ENCODE results near the gene SYPL2.
"Not testable (repeated sequence)": the region's sequence is repeated elsewhere in the genome, so short reads cannot be mapped to it uniquely, and the experiment has no call there.

Gene SYPL2

GRCh38 chr1:109443476-109443875 is 22.9 kb upstream of the SYPL2 start:
- H3K9me3 ChIP-seq (ENCODE audit: insufficient read depth, low read depth, low read length) = no peaks in the 10 kb centered on the region
- H3K27me3 ChIP-seq (ENCODE audit: insufficient read depth, low read length) = peaks cover 6% of the 10 kb centered on the region; the same call in 1 of the 2 replicates
- WGBS = 89% methylated on average over 2 of the region's 2 CpGs
- no peak overlapping the region for H3K9ac ChIP-seq (ENCODE audit: low read depth, low read length)
- H3K36me3 ChIP-seq (ENCODE audit: insufficient read depth, low read length) = no peaks in the 10 kb centered on the region
- H3K27ac ChIP-seq (ENCODE audit: low read depth, low read length) = no peak overlapping the region
- no peaks in the 10 kb centered on the region for H3K4me1 ChIP-seq (ENCODE audit: insufficient read depth, low read length)
- no peak overlapping the region for H3K4me3 ChIP-seq (ENCODE audit: low read length)

GRCh38 chr1:109444346-109444745 is 22.0 kb upstream of the SYPL2 start:
- Histone ChIP-seq H3K4me1 (ENCODE audit: insufficient read depth, low read length) (no peaks in the 10 kb centered on the region), H3K4me3 (ENCODE audit: low read length) (no peak overlapping the region), H3K9ac (ENCODE audit: low read depth, low read length) (no peak overlapping the region), H3K27ac (ENCODE audit: low read depth, low read length) (no peak overlapping the region), H3K27me3 (ENCODE audit: insufficient read depth, low read length) (peaks cover 6% of the 10 kb centered on the region; the same call in 1 of the 2 replicates), H3K9me3 (ENCODE audit: insufficient read depth, low read depth, low read length) (no peaks in the 10 kb centered on the region), H3K36me3 (ENCODE audit: insufficient read depth, low read length) (no peaks in the 10 kb centered on the region)
- WGBS = 55% methylated on average over 1 of the region's 1 CpG

DNA sequence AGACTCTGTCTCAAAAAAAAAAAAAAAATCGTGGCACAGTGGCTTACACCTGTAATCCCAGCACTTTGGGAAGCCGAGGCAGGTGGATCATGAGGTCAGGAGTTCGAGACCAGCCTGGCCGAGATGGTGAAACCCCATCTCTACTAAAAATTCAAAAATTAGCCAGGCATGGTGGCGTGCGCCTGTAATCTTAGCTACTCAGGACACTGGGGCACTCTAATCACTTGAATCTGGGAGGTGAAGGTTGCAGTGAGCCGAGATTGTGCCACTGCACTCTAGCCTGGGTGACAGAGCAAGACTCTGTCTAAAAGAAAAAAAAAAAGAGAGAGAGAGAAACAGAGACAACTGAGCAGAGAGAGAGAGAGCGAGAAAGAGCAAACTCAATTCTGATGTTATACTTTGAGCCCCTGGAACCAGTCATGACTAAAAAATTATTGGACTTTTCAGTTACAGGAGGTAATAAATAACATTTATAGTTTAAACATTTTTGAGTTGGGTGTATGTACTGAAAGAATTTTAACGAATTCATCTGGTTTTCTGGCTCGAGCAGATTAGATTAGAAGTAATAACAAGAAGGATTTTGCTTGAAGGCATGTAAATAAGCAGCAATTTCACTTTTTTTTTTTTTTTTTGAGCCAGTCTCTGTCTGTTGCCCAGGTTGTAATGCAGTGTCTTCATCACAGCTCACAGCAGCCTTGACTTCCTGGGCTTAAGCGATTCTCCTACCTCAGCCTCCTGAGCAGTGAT is 20.2 kb upstream of the SYPL2 start:
- 83% methylated on average over 11 of the region's 11 CpGs for WGBS
- H3K4me3 ChIP-seq (ENCODE audit: low read length); H3K27me3 ChIP-seq (ENCODE audit: insufficient read depth, low read length); H3K27ac ChIP-seq (ENCODE audit: low read depth, low read length); H3K4me1 ChIP-seq (ENCODE audit: insufficient read depth, low read length); H3K9ac ChIP-seq (ENCODE audit: low read depth, low read length); H3K36me3 ChIP-seq (ENCODE audit: insufficient read depth, low read length); H3K9me3 ChIP-seq (ENCODE audit: insufficient read depth, low read depth, low read length): not testable (repeated sequence)

DNA sequence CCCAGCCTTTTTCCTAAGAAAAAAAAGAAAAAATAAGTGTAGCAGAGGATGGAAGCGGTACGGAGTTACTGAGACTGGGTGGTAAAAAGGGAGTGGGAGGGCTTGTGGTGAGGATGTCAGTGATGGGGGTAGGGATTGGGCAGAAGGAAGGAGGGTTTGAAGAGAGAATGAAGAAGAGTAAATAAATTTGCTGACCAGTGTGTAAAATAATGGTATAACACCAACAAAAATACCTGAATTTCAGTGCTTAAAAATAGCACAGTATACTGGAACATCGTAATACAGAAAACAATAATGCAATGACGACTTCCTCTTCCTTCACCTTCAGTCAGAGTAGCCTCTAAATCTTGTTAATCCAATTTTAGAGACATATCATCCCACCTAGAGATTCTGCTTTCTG is 18.8 kb upstream of the SYPL2 start:
- no peak overlapping the region for H3K9ac ChIP-seq (ENCODE audit: low read depth, low read length)
- H3K4me3 ChIP-seq (ENCODE audit: low read length) = no peak overlapping the region
- peaks cover 8% of the 10 kb centered on the region; the same call in 1 of the 2 replicates for H3K27me3 ChIP-seq (ENCODE audit: insufficient read depth, low read length)
- H3K4me1 ChIP-seq (ENCODE audit: insufficient read depth, low read length) = no peaks in the 10 kb centered on the region
- H3K27ac ChIP-seq (ENCODE audit: low read depth, low read length) = no peak overlapping the region
- no peaks in the 10 kb centered on the region for H3K9me3 ChIP-seq (ENCODE audit: insufficient read depth, low read depth, low read length)
- 88% methylated on average over 4 of the region's 4 CpGs for WGBS
- H3K36me3 ChIP-seq (ENCODE audit: insufficient read depth, low read length) = no peaks in the 10 kb centered on the region

GRCh38 chr1:109454497-109455133 is 11.7 kb upstream of the SYPL2 start:
- Histone ChIP-seq H3K27ac (ENCODE audit: low read depth, low read length) (no peak overlapping the region), H3K4me1 (ENCODE audit: insufficient read depth, low read length) (no peaks in the 10 kb centered on the region), H3K27me3 (ENCODE audit: insufficient read depth, low read length) (peaks cover 2% of the 10 kb centered on the region; the same call in 1 of the 2 replicates), H3K36me3 (ENCODE audit: insufficient read depth, low read length) (no peaks in the 10 kb centered on the region), H3K4me3 (ENCODE audit: low read length) (no peak overlapping the region), H3K9me3 (ENCODE audit: insufficient read depth, low read depth, low read length) (peaks cover 22% of the 10 kb centered on the region), H3K9ac (ENCODE audit: low read depth, low read length) (no peak overlapping the region)
- no CpG with 5 or more reads among the region's 1 CpG for WGBS

DNA sequence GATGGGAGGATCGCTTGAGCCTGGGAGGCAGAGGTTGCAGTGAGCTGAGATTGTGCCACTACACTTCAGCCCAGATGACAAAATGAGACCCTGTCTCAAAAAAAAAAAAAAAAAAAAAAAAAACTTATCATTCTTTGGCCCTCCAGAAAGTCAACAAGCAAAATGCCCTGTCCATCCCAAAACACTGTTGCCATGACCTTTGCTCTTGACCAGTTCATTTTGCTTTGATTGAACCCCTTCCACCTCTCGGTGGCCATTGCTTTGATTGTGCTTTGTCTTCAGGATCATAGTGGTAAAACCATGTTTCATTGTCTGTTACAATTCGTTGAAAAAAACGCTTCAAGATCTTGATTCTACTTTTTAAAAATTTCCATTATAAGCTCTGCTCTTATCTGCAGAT is 8.5 kb upstream of the SYPL2 start:
- Histone ChIP-seq H3K27ac (ENCODE audit: low read depth, low read length) (no peak overlapping the region), H3K9ac (ENCODE audit: low read depth, low read length) (no peak overlapping the region), H3K4me3 (ENCODE audit: low read length) (no peak overlapping the region), H3K4me1 (ENCODE audit: insufficient read depth, low read length) (no peaks in the 10 kb centered on the region), H3K27me3 (ENCODE audit: insufficient read depth, low read length) (peaks cover 5% of the 10 kb centered on the region), H3K36me3 (ENCODE audit: insufficient read depth, low read length) (no peaks in the 10 kb centered on the region), H3K9me3 (ENCODE audit: insufficient read depth, low read depth, low read length) (peaks cover 22% of the 10 kb centered on the region)
- WGBS = 89% methylated on average over 4 of the region's 4 CpGs

GRCh38 chr1:109466125-109466451 is 258 bp upstream of the SYPL2 start:
- Histone ChIP-seq H3K4me3 (ENCODE audit: low read length) (peak overlapping the region; percentile 57), H3K27me3 (ENCODE audit: insufficient read depth, low read length) (peaks cover 76% of the 10 kb centered on the region), H3K4me1 (ENCODE audit: insufficient read depth, low read length) (peaks cover 15% of the 10 kb centered on the region; the same call in 1 of the 2 replicates), H3K9me3 (ENCODE audit: insufficient read depth, low read depth, low read length) (no peaks in the 10 kb centered on the region), H3K9ac (ENCODE audit: low read depth, low read length) (peak overlapping the region; percentile 9; the same call in 1 of the 2 replicates), H3K36me3 (ENCODE audit: insufficient read depth, low read length) (no peaks in the 10 kb centered on the region), H3K27ac (ENCODE audit: low read depth, low read length) (no peak overlapping the region)
- 4% methylated on average over 24 of the region's 24 CpGs for WGBS

- peak overlapping the region; percentile 57 for H3K4me3 ChIP-seq (ENCODE audit: low read length)
- H3K27me3 ChIP-seq (ENCODE audit: insufficient read depth, low read length) = peaks cover 76% of the 10 kb centered on the region
These were observed 993 bp downstream of the SYPL2 start for GRCh38 chr1:109467301-109467777.

GRCh38 chr1:109468061-109468460 is 1.7 kb downstream of the SYPL2 start:
- no peaks in the 10 kb centered on the region for H3K36me3 ChIP-seq (ENCODE audit: insufficient read depth, low read length)
- H3K4me3 ChIP-seq (ENCODE audit: low read length) = no peak overlapping the region
- WGBS = 84% methylated on average over 1 of the region's 1 CpG
- no peak overlapping the region for H3K27ac ChIP-seq (ENCODE audit: low read depth, low read length)
- H3K27me3 ChIP-seq (ENCODE audit: insufficient read depth, low read length) = peaks cover 69% of the 10 kb centered on the region
- no peaks in the 10 kb centered on the region for H3K9me3 ChIP-seq (ENCODE audit: insufficient read depth, low read depth, low read length)
- H3K9ac ChIP-seq (ENCODE audit: low read depth, low read length) = no peak overlapping the region
- H3K4me1 ChIP-seq (ENCODE audit: insufficient read depth, low read length) = peaks cover 15% of the 10 kb centered on the region; the same call in 1 of the 2 replicates

More at GRCh38 chr1:109467301-109467777, 993 bp downstream of the SYPL2 start:
- WGBS = 12% methylated on average over 22 of the region's 23 CpGs
- H3K36me3 ChIP-seq (ENCODE audit: insufficient read depth, low read length) = no peaks in the 10 kb centered on the region
- H3K9ac ChIP-seq (ENCODE audit: low read depth, low read length) = no peak overlapping the region
- no peak overlapping the region for H3K27ac ChIP-seq (ENCODE audit: low read depth, low read length)
- H3K4me1 ChIP-seq (ENCODE audit: insufficient read depth, low read length) = peaks cover 15% of the 10 kb centered on the region; the same call in 1 of the 2 replicates
- H3K9me3 ChIP-seq (ENCODE audit: insufficient read depth, low read depth, low read length) = no peaks in the 10 kb centered on the region

DNA sequence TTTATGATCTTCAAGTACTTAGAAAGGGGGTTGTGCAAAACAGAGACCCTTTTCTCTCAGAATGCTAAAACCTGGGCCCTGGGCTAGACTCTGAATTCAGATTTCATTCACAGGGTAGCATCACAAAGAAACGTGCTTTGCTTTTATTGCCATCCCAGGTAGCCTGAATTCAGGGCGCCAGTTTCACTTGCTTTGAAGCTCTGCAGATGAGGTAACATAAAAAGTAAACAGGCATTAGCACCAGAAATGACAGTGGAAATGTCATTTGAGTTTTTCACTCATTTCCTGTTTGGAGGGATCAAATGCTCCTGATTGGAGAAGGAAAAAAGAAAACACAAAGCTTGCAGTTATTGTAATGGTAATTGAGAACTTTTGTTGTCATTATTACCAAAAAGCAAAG is 2.6 kb downstream of the SYPL2 start:
- H3K9ac ChIP-seq (ENCODE audit: low read depth, low read length) = no peak overlapping the region
- peaks cover 61% of the 10 kb centered on the region for H3K27me3 ChIP-seq (ENCODE audit: insufficient read depth, low read length)
- WGBS = 17% methylated on average over 2 of the region's 2 CpGs

GRCh38 chr1:109470245-109470644 is 3.9 kb downstream of the SYPL2 start:
- 82% methylated on average over 6 of the region's 6 CpGs for WGBS
- Histone ChIP-seq H3K27ac (ENCODE audit: low read depth, low read length) (no peak overlapping the region), H3K4me1 (ENCODE audit: insufficient read depth, low read length) (peaks cover 15% of the 10 kb centered on the region; the same call in 1 of the 2 replicates), H3K27me3 (ENCODE audit: insufficient read depth, low read length) (peaks cover 47% of the 10 kb centered on the region), H3K4me3 (ENCODE audit: low read length) (no peak overlapping the region), H3K9ac (ENCODE audit: low read depth, low read length) (no peak overlapping the region), H3K36me3 (ENCODE audit: insufficient read depth, low read length) (no peaks in the 10 kb centered on the region), H3K9me3 (ENCODE audit: insufficient read depth, low read depth, low read length) (no peaks in the 10 kb centered on the region)

More for the DNA sequence above, 2.6 kb downstream of the SYPL2 start:
- Histone ChIP-seq H3K4me3 (ENCODE audit: low read length) (no peak overlapping the region; the same call in 1 of the 2 replicates), H3K4me1 (ENCODE audit: insufficient read depth, low read length) (peaks cover 15% of the 10 kb centered on the region; the same call in 1 of the 2 replicates), H3K27ac (ENCODE audit: low read depth, low read length) (no peak overlapping the region), H3K36me3 (ENCODE audit: insufficient read depth, low read length) (no peaks in the 10 kb centered on the region), H3K9me3 (ENCODE audit: insufficient read depth, low read depth, low read length) (no peaks in the 10 kb centered on the region)
